Glutamatergic neuron (in vitro differentiated cells): Measurements from ENCODE around the gene GARNL3. TPM values are rescaled to one million over a fixed set of nuclear protein-coding genes. Genes with fewer than 3 reads are reported as not detected.

Source experiments
- DNase-seq: peaks from one replicate; pipeline ENCODE4 v3.0.0; 2022
- H3K27ac Mint-ChIP-seq: one replicate; pipeline ENCODE4 v1.8.0; 2020; ENCODE audit warnings: mild to moderate bottlenecking, mixed read lengths, inconsistent platforms; ENCODE audit not compliant: unreplicated experiment
- H3K27me3 Mint-ChIP-seq: one replicate; pipeline ENCODE4 v1.8.0; 2020; ENCODE audit warnings: mild to moderate bottlenecking, moderate library complexity, mixed read lengths, inconsistent platforms; ENCODE audit not compliant: unreplicated experiment
- H3K36me3 Mint-ChIP-seq: one replicate; pipeline ENCODE4 v1.8.0; 2020; ENCODE audit warnings: mild to moderate bottlenecking, mixed read lengths, inconsistent platforms; ENCODE audit not compliant: unreplicated experiment
- H3K4me1 Mint-ChIP-seq: one replicate; pipeline ENCODE4 v1.8.0; 2020; ENCODE audit warnings: mild to moderate bottlenecking, low read depth, mixed read lengths, inconsistent platforms; ENCODE audit not compliant: unreplicated experiment
- H3K4me3 Mint-ChIP-seq: one replicate; pipeline ENCODE4 v1.8.0; 2020; ENCODE audit warnings: mild to moderate bottlenecking, mixed read lengths, inconsistent platforms; ENCODE audit not compliant: unreplicated experiment
- H3K9me3 Mint-ChIP-seq: one replicate; pipeline ENCODE4 v1.8.0; 2020; ENCODE audit warnings: mild to moderate bottlenecking, moderate library complexity, mixed read lengths, inconsistent platforms; ENCODE audit not compliant: unreplicated experiment
- total RNA-seq: library from RNA; stranded (reverse); fragmentation: NEBNext Ultra II Directional; extraction: Animal tissue kit (Norgen Biotek cat#: 25700); gene quantifications from one replicate; pipeline ENCODE4 v1.2.1, GENCODE V29; 2021; ENCODE audit not compliant: unreplicated experiment
- TF ChIP-seq, protein P1 (sequence below): fragments of 200-600 bp; sonication (generic); IDR thresholded peaks from one replicate; pipeline ENCODE4 v1.5.0; 2021; ENCODE audit not compliant: partially characterized antibody, unreplicated experiment

GARNL3 gene
- total RNA-seq, 1 donor from 2014 or later: 14.7 TPM

DNA sequence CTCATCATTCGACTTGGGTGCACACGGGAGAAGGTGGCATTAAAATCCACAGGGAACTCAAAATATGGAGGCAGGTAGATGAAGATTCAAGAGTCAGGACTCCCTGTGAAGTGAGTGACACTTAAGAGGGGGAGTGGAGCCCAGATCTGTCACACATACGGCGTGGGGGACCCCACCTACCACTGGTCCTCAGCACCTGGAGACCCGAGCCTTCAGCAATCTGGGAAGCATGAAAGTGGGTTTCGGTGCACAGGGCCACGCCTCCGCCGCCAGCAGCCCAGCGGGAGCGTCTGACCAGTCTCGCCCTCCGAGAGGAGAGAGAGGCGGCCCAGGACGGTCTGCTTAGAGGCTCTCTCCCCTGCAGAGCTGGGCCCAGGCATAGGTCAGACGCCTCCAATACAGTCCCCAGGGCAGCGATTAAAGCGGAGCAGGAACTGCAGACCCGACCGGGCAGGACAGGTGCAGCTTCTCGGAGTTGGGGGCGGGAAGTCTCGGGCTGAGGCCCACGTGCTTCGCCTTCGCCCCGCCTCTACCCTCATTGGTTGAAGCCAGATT, 131.8 kb downstream of the GARNL3 start:
- peaks cover 2% of the 10 kb centered on the region for H3K4me1 Mint-ChIP-seq
- H3K36me3 Mint-ChIP-seq: no peaks in the 10 kb centered on the region
- H3K4me3 Mint-ChIP-seq: peak overlapping the region; percentile 88
- H3K9me3 Mint-ChIP-seq: peaks cover 5% of the 10 kb centered on the region
- no peak for DNase-seq
- H3K27ac Mint-ChIP-seq: no peak overlapping the region
- TF ChIP-seq, protein P1, sequence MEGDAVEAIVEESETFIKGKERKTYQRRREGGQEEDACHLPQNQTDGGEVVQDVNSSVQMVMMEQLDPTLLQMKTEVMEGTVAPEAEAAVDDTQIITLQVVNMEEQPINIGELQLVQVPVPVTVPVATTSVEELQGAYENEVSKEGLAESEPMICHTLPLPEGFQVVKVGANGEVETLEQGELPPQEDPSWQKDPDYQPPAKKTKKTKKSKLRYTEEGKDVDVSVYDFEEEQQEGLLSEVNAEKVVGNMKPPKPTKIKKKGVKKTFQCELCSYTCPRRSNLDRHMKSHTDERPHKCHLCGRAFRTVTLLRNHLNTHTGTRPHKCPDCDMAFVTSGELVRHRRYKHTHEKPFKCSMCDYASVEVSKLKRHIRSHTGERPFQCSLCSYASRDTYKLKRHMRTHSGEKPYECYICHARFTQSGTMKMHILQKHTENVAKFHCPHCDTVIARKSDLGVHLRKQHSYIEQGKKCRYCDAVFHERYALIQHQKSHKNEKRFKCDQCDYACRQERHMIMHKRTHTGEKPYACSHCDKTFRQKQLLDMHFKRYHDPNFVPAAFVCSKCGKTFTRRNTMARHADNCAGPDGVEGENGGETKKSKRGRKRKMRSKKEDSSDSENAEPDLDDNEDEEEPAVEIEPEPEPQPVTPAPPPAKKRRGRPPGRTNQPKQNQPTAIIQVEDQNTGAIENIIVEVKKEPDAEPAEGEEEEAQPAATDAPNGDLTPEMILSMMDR: no peak
- H3K27me3 Mint-ChIP-seq: peaks cover 6% of the 10 kb centered on the region

DNA sequence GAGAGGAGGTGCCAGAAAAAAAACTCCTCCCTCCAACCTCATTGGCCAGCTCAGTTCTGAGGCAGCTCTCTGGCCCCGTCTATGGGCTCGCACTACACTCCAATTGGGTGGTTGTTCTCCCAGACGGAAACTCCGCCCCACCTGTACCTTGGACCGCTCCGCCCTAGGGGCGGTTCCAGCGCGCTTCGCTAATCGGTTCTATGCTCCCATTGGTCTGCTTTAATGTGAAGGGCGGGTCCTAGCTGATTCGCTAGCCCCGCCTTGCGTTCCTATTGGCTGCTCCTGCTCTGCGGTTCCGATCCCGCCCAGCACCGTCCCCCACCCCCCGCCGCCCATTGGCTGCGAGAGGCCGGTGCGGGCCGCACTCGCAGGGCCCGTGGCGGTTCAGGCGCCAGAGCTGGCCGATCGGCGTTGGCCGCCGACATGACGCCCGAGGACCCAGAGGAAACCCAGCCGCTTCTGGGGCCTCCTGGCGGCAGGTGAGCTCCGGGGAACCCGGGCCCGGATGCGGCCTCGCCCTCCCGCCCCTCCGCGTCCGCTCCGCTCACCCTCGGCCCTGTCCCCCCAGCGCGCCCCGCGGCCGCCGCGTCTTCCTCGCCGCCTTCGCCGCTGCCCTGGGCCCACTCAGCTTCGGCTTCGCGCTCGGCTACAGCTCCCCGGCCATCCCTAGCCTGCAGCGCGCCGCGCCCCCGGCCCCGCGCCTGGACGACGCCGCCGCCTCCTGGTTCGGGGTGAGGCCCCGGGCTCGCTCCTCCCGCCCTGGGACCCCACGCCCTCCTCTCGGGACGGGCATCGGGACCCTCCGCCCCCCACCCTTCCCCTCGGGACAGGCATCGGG, 132.5 kb downstream of the GARNL3 start, which contains the start of gene SLC2A8:
SLC2A8 (plus strand) TSS at position 362 of the 838 bp plus-strand sequence; CDS start at position 424, 62 bp downstream.
- TF ChIP-seq, protein P1: no peak
- Mint-ChIP-seq H3K27ac (no peak within 1 kb of the TSS), H3K36me3 (no peaks in the 10 kb centered on the region)

DNA sequence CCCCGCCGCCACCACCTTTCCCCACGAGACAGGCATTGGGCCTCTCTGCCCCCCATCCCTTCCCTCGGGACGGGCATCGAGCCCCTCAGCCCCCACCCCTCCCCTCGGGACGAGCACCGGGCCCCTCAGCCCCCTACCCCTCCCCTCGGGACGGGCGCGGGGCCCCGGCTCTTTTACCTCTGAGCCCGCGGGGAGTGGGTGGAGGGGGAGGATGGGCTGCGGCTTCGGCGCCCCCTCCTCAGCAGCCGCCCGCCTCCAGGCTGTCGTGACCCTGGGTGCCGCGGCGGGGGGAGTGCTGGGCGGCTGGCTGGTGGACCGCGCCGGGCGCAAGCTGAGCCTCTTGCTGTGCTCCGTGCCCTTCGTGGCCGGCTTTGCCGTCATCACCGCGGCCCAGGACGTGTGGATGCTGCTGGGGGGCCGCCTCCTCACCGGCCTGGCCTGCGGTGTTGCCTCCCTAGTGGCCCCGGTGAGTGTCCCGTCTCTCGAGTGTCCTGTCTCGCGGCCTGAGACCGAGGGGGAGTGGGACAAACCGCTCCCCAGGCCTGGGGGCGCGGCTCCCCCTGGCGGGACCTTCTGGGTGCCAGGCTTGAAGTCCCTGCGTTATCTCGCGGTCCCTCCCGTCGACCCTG, 133.2 kb downstream of the GARNL3 start:
- H3K36me3 Mint-ChIP-seq: no peaks in the 10 kb centered on the region
- H3K4me3 Mint-ChIP-seq: peak overlapping the region; percentile 88
- peaks cover 2% of the 10 kb centered on the region for H3K4me1 Mint-ChIP-seq
- DNase-seq: peak; percentile 66
- peaks cover 6% of the 10 kb centered on the region for H3K27me3 Mint-ChIP-seq
- TF ChIP-seq, protein P1: no peak
- peaks cover 2% of the 10 kb centered on the region for H3K9me3 Mint-ChIP-seq
- no peak overlapping the region for H3K27ac Mint-ChIP-seq

More for the DNA sequence above, 132.5 kb downstream of the GARNL3 start, which contains the start of gene SLC2A8:
- H3K4me1 Mint-ChIP-seq: peaks cover 2% of the 10 kb centered on the region
- peaks cover 5% of the 10 kb centered on the region for H3K9me3 Mint-ChIP-seq
- peaks cover 6% of the 10 kb centered on the region for H3K27me3 Mint-ChIP-seq
- DNase-seq: peak; percentile 96
- H3K4me3 Mint-ChIP-seq: peak within 1 kb of the TSS; percentile 88

DNA sequence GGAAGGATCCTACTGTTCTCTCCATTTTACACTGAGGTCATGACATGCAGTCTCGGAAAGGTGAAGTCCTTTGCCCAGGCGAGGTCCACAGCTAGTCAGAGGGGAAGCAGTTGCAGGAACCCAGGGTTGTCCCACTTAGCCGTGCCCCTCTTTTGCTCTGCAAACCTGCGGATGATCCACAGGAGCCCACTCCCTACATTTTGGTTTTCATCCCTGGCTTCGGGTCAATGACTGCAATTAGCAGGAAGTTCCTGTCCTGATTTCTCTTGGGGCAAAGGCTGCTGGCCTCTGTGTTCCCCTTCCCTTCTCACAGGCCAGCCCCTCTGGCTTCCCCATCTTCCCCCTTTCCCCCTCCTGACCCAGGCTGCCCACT, 133.7 kb downstream of the GARNL3 start:
- peaks cover 2% of the 10 kb centered on the region for H3K4me1 Mint-ChIP-seq
- TF ChIP-seq, protein P1: no peak
- peaks cover 6% of the 10 kb centered on the region for H3K27me3 Mint-ChIP-seq
- peaks cover 2% of the 10 kb centered on the region for H3K9me3 Mint-ChIP-seq
- peak overlapping the region; percentile 62 for H3K27ac Mint-ChIP-seq
- no peaks in the 10 kb centered on the region for H3K36me3 Mint-ChIP-seq
- peak overlapping the region; percentile 88 for H3K4me3 Mint-ChIP-seq
- no peak for DNase-seq
